Gastroesophageal sphincter (tissue), 4 donors: ENCODE measurements around the gene FARS2. TPM values are rescaled to one million over a fixed set of nuclear protein-coding genes. Genes with fewer than 3 reads are reported as not detected.

Experiments
- ATAC-seq: fragments of 150-250 bp; one replicate; pipeline ENCODE4 v1.9.1; 2016; ENCODE audit warnings: mild to moderate bottlenecking, moderate library complexity
- H3K27ac ChIP-seq, 4 donors: fragments of 200-600 bp; sonication (generic) in 3 of 4; 1 replicate in 3 of 4; 2 replicates in 1 of 4; pipeline ENCODE4 v1.5.1; 2016 to 2019
- H3K27me3 ChIP-seq: fragments of 200-600 bp; sonication (generic); one replicate; pipeline ENCODE4 v1.5.1; 2019
- H3K36me3 ChIP-seq, 2 donors: fragments of 200-600 bp; sonication (generic); one replicate each; pipeline ENCODE4 v1.5.1; 2019; ENCODE audit warnings: control low read depth in 1 of 2
- H3K4me1 ChIP-seq, 3 donors: fragments of 200-600 bp; sonication (generic); 1 replicate in 2 of 3; 2 replicates in 1 of 3; pipeline ENCODE4 v1.5.1; 2016 to 2019; ENCODE audit warnings: control low read depth in 2 of 3
- H3K4me3 ChIP-seq, 2 donors: fragments of 200-600 bp; sonication (generic); one replicate each; pipeline ENCODE4 v1.5.1; 2019; ENCODE audit warnings: mild to moderate bottlenecking in 1 of 2, moderate library complexity in 1 of 2
- H3K9me3 ChIP-seq, 3 donors: fragments of 200-600 bp; sonication (generic); one replicate each; pipeline ENCODE4 v1.5.1; 2017 to 2019; ENCODE audit warnings: control low read depth in 2 of 3
- EP300 ChIP-seq: sonication (generic); formaldehyde crosslinking; IDR thresholded peaks from one replicate; pipeline ENCODE4 v1.6.1; 2017; ENCODE audit warnings: antibody characterized with exemption, mild to moderate bottlenecking
- POLR2A ChIP-seq, 2 donors: fragments of 450-650 bp; IDR thresholded peaks; one replicate each; pipeline ENCODE4 v1.6.1; 2017; ENCODE audit warnings: antibody characterized with exemption in 2 of 2, mild to moderate bottlenecking in 2 of 2, moderate library complexity in 1 of 2
- POLR2AphosphoS5 ChIP-seq: sonication (generic); formaldehyde crosslinking; IDR thresholded peaks from one replicate; pipeline ENCODE4 v1.6.1; 2017; ENCODE audit warnings: antibody characterized with exemption
- WGBS, 2 donors: methylation state at CpG; one replicate each; pipeline ENCODE4 v1.1.5; 2018; ENCODE audit warnings: low coverage in 1 of 2; 5-methylcytosine and 5-hydroxymethylcytosine counted together
- total RNA-seq, 4 donors: library from RNA; depleted of rRNA; stranded (reverse); fragments of >200 nt; gene quantifications; one replicate each; pipeline ENCODE4 v1.1.0, GENCODE V29; 2016
- TF ChIP-seq, protein P1 (sequence below), 4 experiments: fragments of 200-600 bp in 2 of 4; fragments of 450-650 bp in 2 of 4; sonication (generic) in 1 of 4; IDR thresholded peaks; one replicate each; pipeline ENCODE4 v1.5.1; 2017 to 2019; ENCODE audit warnings: antibody characterized with exemption in 4 of 4, mild to moderate bottlenecking in 2 of 4, moderate library complexity in 2 of 4

Gene FARS2
- total RNA-seq, 4 donors from 2014 or later = 9.8 to 16.3 (median 14.4) TPM

GRCh38 chr6:5670381-5670780 lies 409.1 kb downstream of the FARS2 start:
- TF ChIP-seq EP300 (no peak), POLR2AphosphoS5 (no peak)
- TF ChIP-seq, protein P1, sequence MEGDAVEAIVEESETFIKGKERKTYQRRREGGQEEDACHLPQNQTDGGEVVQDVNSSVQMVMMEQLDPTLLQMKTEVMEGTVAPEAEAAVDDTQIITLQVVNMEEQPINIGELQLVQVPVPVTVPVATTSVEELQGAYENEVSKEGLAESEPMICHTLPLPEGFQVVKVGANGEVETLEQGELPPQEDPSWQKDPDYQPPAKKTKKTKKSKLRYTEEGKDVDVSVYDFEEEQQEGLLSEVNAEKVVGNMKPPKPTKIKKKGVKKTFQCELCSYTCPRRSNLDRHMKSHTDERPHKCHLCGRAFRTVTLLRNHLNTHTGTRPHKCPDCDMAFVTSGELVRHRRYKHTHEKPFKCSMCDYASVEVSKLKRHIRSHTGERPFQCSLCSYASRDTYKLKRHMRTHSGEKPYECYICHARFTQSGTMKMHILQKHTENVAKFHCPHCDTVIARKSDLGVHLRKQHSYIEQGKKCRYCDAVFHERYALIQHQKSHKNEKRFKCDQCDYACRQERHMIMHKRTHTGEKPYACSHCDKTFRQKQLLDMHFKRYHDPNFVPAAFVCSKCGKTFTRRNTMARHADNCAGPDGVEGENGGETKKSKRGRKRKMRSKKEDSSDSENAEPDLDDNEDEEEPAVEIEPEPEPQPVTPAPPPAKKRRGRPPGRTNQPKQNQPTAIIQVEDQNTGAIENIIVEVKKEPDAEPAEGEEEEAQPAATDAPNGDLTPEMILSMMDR (IDR thresholded peaks at IDR 0.05) = no peak
- WGBS, 2 donors = 55 to 69% methylated on average over 2 of the region's 2 CpGs
- no peaks in the 10 kb centered on the region for H3K36me3 ChIP-seq
- no peak overlapping the region for H3K27ac ChIP-seq
- no peaks in the 10 kb centered on the region for H3K27me3 ChIP-seq
- no peak overlapping the region for H3K4me3 ChIP-seq
- no peaks in the 10 kb centered on the region for H3K9me3 ChIP-seq
- no peak for ATAC-seq
- peaks cover 11 to 44% (median 21%) of the 10 kb centered on the region in 3 donors for H3K4me1 ChIP-seq

- WGBS, 2 donors = 41 to 61% methylated on average over 5 to 6 of the region's 7 CpGs
- Histone ChIP-seq H3K4me1 (peaks cover 11 to 44% (median 21%) of the 10 kb centered on the region in 3 donors), H3K36me3 (no peaks in the 10 kb centered on the region), H3K4me3 (no peak overlapping the region), H3K27ac (peak overlapping the region in 3 of 4 donors; percentile 71 to 83 (median 75)), H3K9me3 (no peaks in the 10 kb centered on the region), H3K27me3 (no peaks in the 10 kb centered on the region)
- ATAC-seq = peak; percentile 48
- TF ChIP-seq POLR2AphosphoS5 = no peak
- no peak for TF ChIP-seq POLR2A (IDR thresholded peaks at IDR 0.05)
- TF ChIP-seq, protein P1 (IDR thresholded peaks at IDR 0.05) = no peak
- no peak for TF ChIP-seq EP300
Measured at GRCh38 chr6:5670811-5671561, 409.7 kb downstream of the FARS2 start.

- 63 to 73% methylated on average over 18 to 21 of the region's 22 CpGs for WGBS, 2 donors
- ATAC-seq = peak; percentile 53
- H3K4me1 ChIP-seq = peaks cover 11 to 44% (median 21%) of the 10 kb centered on the region in 3 donors
- TF ChIP-seq POLR2AphosphoS5 = no peak
- TF ChIP-seq POLR2A (IDR thresholded peaks at IDR 0.05) = no peak
- TF ChIP-seq, protein P1 (IDR thresholded peaks at IDR 0.05) = no peak
- TF ChIP-seq EP300 = no peak
- no peaks in the 10 kb centered on the region for H3K9me3 ChIP-seq
- peak overlapping the region; percentile 8 to 83 (median 73) for H3K27ac ChIP-seq
- H3K4me3 ChIP-seq = no peak overlapping the region
- H3K27me3 ChIP-seq = no peaks in the 10 kb centered on the region
- H3K36me3 ChIP-seq = no peaks in the 10 kb centered on the region
Measured at GRCh38 chr6:5671601-5672559, 410.6 kb downstream of the FARS2 start.

- H3K27ac ChIP-seq = peak overlapping the region; percentile 8 to 83 (median 73)
- no peaks in the 10 kb centered on the region for H3K9me3 ChIP-seq
- peak; percentile 62 for TF ChIP-seq POLR2AphosphoS5
- no peak for TF ChIP-seq POLR2A (IDR thresholded peaks at IDR 0.05)
- TF ChIP-seq, protein P1 (IDR thresholded peaks at IDR 0.05) = no peak
- ATAC-seq = peak; percentile 88
- no peak overlapping the region for H3K4me3 ChIP-seq
- H3K36me3 ChIP-seq = no peaks in the 10 kb centered on the region
- WGBS, 2 donors = 9 to 25% methylated on average over 3 of the region's 3 CpGs
- H3K4me1 ChIP-seq = peaks cover 11 to 44% (median 21%) of the 10 kb centered on the region in 3 donors
- H3K27me3 ChIP-seq = no peaks in the 10 kb centered on the region
Measured at GRCh38 chr6:5672581-5673011, 411.3 kb downstream of the FARS2 start.
